ENCODE measurements around the gene SOBP.

Gene SOBP

GRCh38 chr6:107591346-107591745 lies 101.4 kb downstream of the SOBP start:
- no peaks in the 10 kb centered on the region for H3K4me1 Mint-ChIP-seq (ENCODE audit: low read depth)
- no peaks in the 10 kb centered on the region for H3K36me3 Mint-ChIP-seq
- H3K9me3 Mint-ChIP-seq (ENCODE audit: low read depth): no peaks in the 10 kb centered on the region
- H3K27ac Mint-ChIP-seq: no peak overlapping the region
- H3K27me3 Mint-ChIP-seq: no peaks in the 10 kb centered on the region
- H3K4me3 Mint-ChIP-seq: no peak overlapping the region

- no peak overlapping the region for H3K27ac Mint-ChIP-seq
- H3K9me3 Mint-ChIP-seq (ENCODE audit: low read depth): no peaks in the 10 kb centered on the region
- H3K27me3 Mint-ChIP-seq: no peaks in the 10 kb centered on the region
- H3K36me3 Mint-ChIP-seq: no peaks in the 10 kb centered on the region
- H3K4me3 Mint-ChIP-seq: no peak overlapping the region
- no peaks in the 10 kb centered on the region for H3K4me1 Mint-ChIP-seq (ENCODE audit: low read depth)
These were observed 102.9 kb downstream of the SOBP start for GRCh38 chr6:107592806-107593205.

DNA sequence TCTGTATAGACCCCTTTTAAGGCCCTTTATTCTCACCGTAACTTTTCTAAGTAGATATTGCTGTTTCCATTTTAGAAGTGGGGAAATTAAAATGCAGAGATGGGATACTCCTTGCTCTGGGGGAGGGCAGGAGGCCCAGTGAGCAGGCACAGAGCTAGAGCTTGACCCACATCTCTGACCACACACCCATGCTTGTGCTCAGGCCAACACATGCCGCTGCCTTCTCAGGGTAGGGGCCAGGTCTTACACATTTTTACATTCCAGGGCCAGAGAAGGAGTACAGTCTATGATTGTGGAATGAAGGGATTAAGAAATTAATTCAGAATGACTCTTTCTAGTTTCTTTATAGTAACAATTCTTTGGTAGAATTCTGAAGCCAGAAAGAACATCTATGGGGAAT lies 104.8 kb downstream of the SOBP start:
- H3K4me1 Mint-ChIP-seq (ENCODE audit: low read depth): no peaks in the 10 kb centered on the region
- H3K36me3 Mint-ChIP-seq: no peaks in the 10 kb centered on the region
- H3K4me3 Mint-ChIP-seq: no peak overlapping the region
- H3K27me3 Mint-ChIP-seq: peaks cover 5% of the 10 kb centered on the region
- no peaks in the 10 kb centered on the region for H3K9me3 Mint-ChIP-seq (ENCODE audit: low read depth)
- no peak overlapping the region for H3K27ac Mint-ChIP-seq

GRCh38 chr6:107598091-107598490 lies 108.2 kb downstream of the SOBP start:
- Mint-ChIP-seq H3K27me3 (peaks cover 6% of the 10 kb centered on the region), H3K36me3 (no peaks in the 10 kb centered on the region), H3K4me3 (no peak overlapping the region), H3K27ac (no peak overlapping the region), H3K9me3 (ENCODE audit: low read depth) (no peaks in the 10 kb centered on the region), H3K4me1 (ENCODE audit: low read depth) (no peaks in the 10 kb centered on the region)

GRCh38 chr6:107599043-107599442 lies 109.1 kb downstream of the SOBP start:
- Mint-ChIP-seq H3K36me3 (no peaks in the 10 kb centered on the region), H3K27ac (no peak overlapping the region), H3K9me3 (ENCODE audit: low read depth) (no peaks in the 10 kb centered on the region), H3K27me3 (peaks cover 6% of the 10 kb centered on the region), H3K4me3 (no peak overlapping the region), H3K4me1 (ENCODE audit: low read depth) (no peaks in the 10 kb centered on the region)

- peaks cover 8% of the 10 kb centered on the region for H3K27me3 Mint-ChIP-seq
- H3K9me3 Mint-ChIP-seq (ENCODE audit: low read depth): no peaks in the 10 kb centered on the region
- no peaks in the 10 kb centered on the region for H3K4me1 Mint-ChIP-seq (ENCODE audit: low read depth)
- no peaks in the 10 kb centered on the region for H3K36me3 Mint-ChIP-seq
- H3K27ac Mint-ChIP-seq: no peak overlapping the region
- H3K4me3 Mint-ChIP-seq: no peak overlapping the region
These were observed 110.2 kb downstream of the SOBP start for GRCh38 chr6:107600121-107600520.

- H3K4me3 Mint-ChIP-seq: no peak overlapping the region
- H3K27ac Mint-ChIP-seq: no peak overlapping the region
- no peaks in the 10 kb centered on the region for H3K9me3 Mint-ChIP-seq (ENCODE audit: low read depth)
- peaks cover 8% of the 10 kb centered on the region for H3K27me3 Mint-ChIP-seq
- no peaks in the 10 kb centered on the region for H3K4me1 Mint-ChIP-seq (ENCODE audit: low read depth)
- no peaks in the 10 kb centered on the region for H3K36me3 Mint-ChIP-seq
These were observed 111.0 kb downstream of the SOBP start for GRCh38 chr6:107600936-107601335.

- Mint-ChIP-seq H3K4me3 (no peak overlapping the region), H3K9me3 (ENCODE audit: low read depth) (no peaks in the 10 kb centered on the region), H3K36me3 (no peaks in the 10 kb centered on the region), H3K4me1 (ENCODE audit: low read depth) (no peaks in the 10 kb centered on the region), H3K27ac (no peak overlapping the region), H3K27me3 (peaks cover 8% of the 10 kb centered on the region)
These were observed 111.5 kb downstream of the SOBP start for GRCh38 chr6:107601406-107601805.

DNA sequence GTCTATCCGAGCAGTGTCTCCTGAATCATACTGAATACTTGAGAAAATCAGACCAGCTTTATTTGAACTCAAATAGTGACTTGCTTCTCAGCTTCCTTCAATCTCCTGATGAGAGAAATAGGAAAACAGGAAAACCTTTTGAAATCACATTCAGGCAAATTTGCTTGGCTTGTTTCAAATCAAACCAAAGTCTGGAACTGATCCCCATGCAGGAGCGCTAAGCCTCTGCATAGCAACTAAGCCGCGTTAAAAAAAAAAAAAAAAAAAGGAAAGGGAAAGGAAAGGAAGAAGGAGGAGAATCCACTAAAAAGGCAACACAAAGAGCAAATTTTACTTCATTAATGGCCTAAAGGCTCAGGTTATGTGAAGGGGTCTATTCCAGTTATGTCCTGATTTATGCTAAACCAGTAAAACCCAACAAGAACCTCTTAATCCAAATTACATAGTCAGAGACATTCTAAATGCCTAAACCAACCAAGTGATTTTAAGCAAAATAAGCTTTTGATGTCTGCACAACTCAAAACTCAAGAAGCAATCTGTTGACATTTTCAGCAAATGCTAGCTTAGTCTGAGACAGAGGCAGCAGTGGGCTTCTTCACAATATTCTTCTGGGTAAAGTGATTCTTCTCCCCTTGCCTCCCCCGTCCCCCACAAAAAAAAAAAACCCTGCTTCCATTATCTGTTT lies 112.5 kb downstream of the SOBP start:
- Mint-ChIP-seq H3K27ac (no peak overlapping the region), H3K4me1 (ENCODE audit: low read depth) (no peaks in the 10 kb centered on the region)

DNA sequence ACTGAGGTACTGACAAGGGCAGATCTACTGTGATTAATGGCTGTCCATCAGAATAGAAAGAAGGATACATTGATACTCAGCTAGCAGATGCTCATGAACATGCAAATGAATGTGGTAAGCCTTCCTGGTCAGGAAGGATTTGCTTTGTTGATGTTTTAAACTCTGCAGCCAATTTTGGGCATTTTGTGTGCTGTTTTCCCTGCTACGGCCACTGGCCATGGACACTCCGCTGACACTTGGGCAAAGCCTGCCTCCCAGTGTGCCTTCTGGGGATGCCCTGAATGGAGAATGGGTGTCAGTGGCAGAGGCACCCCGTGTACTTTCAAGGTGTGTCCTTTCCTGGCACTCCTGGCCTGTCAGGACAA lies 113.1 kb downstream of the SOBP start:
- Mint-ChIP-seq H3K4me1 (ENCODE audit: low read depth) (no peaks in the 10 kb centered on the region), H3K36me3 (no peaks in the 10 kb centered on the region), H3K4me3 (no peak overlapping the region), H3K27me3 (peaks cover 8% of the 10 kb centered on the region), H3K9me3 (ENCODE audit: low read depth) (no peaks in the 10 kb centered on the region), H3K27ac (no peak overlapping the region)

More for the DNA sequence above, 112.5 kb downstream of the SOBP start:
- no peaks in the 10 kb centered on the region for H3K36me3 Mint-ChIP-seq
- no peaks in the 10 kb centered on the region for H3K9me3 Mint-ChIP-seq (ENCODE audit: low read depth)
- H3K4me3 Mint-ChIP-seq: no peak overlapping the region
- peaks cover 8% of the 10 kb centered on the region for H3K27me3 Mint-ChIP-seq

DNA sequence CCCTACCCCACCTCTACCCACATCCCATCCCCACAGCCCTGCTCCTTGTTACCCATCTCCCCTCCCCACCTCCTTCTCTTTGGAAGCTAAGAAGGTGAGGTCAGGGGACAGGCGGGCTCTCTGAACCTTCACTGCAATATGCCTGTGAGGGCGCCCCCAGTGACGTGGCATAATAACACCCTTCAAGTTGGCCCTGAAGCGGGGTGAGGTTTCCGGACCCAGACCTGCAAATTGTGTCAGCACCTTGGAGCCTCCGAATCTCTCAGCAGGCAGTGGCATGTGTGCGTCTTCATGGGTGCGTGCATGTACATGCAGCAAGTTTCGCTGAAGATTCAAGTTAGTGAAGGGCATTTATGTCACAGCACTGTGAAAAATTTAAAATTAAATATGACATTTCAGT lies 114.6 kb downstream of the SOBP start:
- Mint-ChIP-seq H3K9me3 (ENCODE audit: low read depth) (no peaks in the 10 kb centered on the region), H3K36me3 (no peaks in the 10 kb centered on the region)

DNA sequence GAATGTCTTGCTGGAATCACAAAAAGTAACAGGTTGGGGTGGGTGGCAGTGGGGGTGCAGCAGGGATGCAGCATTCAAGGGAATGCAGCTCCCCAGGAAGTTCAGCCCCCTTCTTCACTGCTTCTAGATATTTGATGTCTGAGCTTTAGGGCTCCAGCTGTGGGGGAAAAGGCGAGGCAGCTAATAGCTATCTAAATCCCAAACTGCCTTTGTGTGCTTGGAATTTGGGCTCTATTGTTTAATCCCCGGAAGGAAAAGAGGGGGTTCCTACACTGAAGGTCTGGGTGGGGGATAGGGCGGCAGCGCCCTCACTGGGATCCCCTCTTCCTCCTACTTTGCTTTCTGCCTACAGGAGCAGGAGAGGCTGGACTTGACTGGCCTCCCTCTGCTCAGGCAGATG lies 116.5 kb downstream of the SOBP start:
- Mint-ChIP-seq H3K27me3 (peaks cover 1% of the 10 kb centered on the region), H3K36me3 (no peaks in the 10 kb centered on the region), H3K4me3 (no peak overlapping the region), H3K4me1 (ENCODE audit: low read depth) (no peaks in the 10 kb centered on the region), H3K27ac (no peak overlapping the region), H3K9me3 (ENCODE audit: low read depth) (no peaks in the 10 kb centered on the region)

More for the DNA sequence above, 114.6 kb downstream of the SOBP start:
- H3K4me3 Mint-ChIP-seq: no peak overlapping the region
- no peaks in the 10 kb centered on the region for H3K4me1 Mint-ChIP-seq (ENCODE audit: low read depth)
- H3K27me3 Mint-ChIP-seq: peaks cover 3% of the 10 kb centered on the region
- H3K27ac Mint-ChIP-seq: no peak overlapping the region

- Mint-ChIP-seq H3K9me3 (ENCODE audit: low read depth) (no peaks in the 10 kb centered on the region), H3K36me3 (no peaks in the 10 kb centered on the region), H3K4me3 (no peak overlapping the region), H3K27me3 (peaks cover 1% of the 10 kb centered on the region), H3K4me1 (ENCODE audit: low read depth) (no peaks in the 10 kb centered on the region), H3K27ac (no peak overlapping the region)
These were observed 117.2 kb downstream of the SOBP start for GRCh38 chr6:107607116-107607515.

DNA sequence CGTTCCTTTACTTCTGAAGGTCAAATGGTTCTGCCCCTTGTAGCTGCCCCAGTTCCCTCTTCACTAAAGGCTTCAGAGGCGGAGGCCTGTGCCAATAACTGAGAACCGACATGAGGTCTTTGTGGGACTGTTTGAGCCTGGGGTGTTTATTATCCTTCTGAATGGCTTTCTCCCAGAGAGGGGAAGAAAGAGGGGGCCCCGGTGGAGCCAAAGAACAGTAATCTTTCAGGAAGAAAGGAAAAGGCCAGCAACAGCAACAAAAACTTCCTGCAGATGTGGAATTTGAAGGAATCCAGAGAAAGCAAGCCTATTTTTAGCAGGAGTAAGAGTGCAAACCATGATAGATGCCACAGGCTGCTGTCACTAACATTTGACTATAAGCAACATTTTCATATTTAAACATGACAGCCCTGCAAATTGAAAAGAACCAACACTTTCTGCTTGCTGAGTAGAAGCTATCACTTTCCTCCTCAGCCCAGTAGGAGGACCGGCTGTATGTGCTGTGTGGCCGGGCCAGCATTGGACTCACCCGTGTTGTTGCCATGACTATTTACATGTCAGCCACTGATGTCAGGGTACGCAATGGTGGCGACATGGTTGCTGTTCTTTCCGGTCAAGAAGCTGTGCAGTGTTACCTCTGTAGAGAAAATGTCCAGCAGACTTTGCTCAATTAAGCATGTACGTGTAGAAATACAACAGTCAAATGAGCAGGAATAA lies 121.3 kb downstream of the SOBP start:
- H3K27me3 Mint-ChIP-seq: no peaks in the 10 kb centered on the region
- H3K36me3 Mint-ChIP-seq: peaks cover 2% of the 10 kb centered on the region
- H3K4me3 Mint-ChIP-seq: no peak overlapping the region
- no peaks in the 10 kb centered on the region for H3K4me1 Mint-ChIP-seq (ENCODE audit: low read depth)
- H3K9me3 Mint-ChIP-seq (ENCODE audit: low read depth): no peaks in the 10 kb centered on the region
- H3K27ac Mint-ChIP-seq: no peak overlapping the region

GRCh38 chr6:107612762-107613415 lies 123.0 kb downstream of the SOBP start:
- Mint-ChIP-seq H3K4me3 (no peak overlapping the region), H3K4me1 (ENCODE audit: low read depth) (peaks cover 3% of the 10 kb centered on the region), H3K27ac (no peak overlapping the region), H3K9me3 (ENCODE audit: low read depth) (no peaks in the 10 kb centered on the region), H3K27me3 (no peaks in the 10 kb centered on the region), H3K36me3 (peaks cover 2% of the 10 kb centered on the region)

All from activated naive CD8-positive, alpha-beta T cell (primary cell).